GM19395 (cell line): ENCODE data around the gene GNPDA2.
"Not testable (repeated sequence)": the region's sequence is repeated elsewhere in the genome, so short reads cannot be mapped to it uniquely, and the experiment has no call there.

Source experiments
- ATAC-seq: cut with Tn5 transposase; IDR thresholded peaks from one replicate; pipeline ENCODE4 v1.9.1; 2021; ENCODE audit warnings: mild to moderate bottlenecking, moderate library complexity; ENCODE audit not compliant: unreplicated experiment

Gene GNPDA2

GRCh38 chr4:44726038-44726871 is at the start of gene GNPDA2:
Gene GNPDA2, minus strand, starts transcription at chr4:44726556. Its CDS starts 4,349 bp downstream, at chr4:44722207.
- ATAC-seq = peak; percentile 90

GRCh38 chr4:44772340-44772739 is 46.0 kb upstream of the GNPDA2 start:
- no peak for ATAC-seq

- ATAC-seq = no peak
Observed at GRCh38 chr4:44771789-44772188, 45.4 kb upstream of the GNPDA2 start.

GRCh38 chr4:44766453-44766852 is 40.1 kb upstream of the GNPDA2 start:
- no peak for ATAC-seq

- ATAC-seq = no peak
Observed at GRCh38 chr4:44765116-44765515, 38.8 kb upstream of the GNPDA2 start.

GRCh38 chr4:44761306-44761705 is 35.0 kb upstream of the GNPDA2 start:
- ATAC-seq = no peak

GRCh38 chr4:44760142-44760898 is 34.0 kb upstream of the GNPDA2 start:
- peak; percentile 91 for ATAC-seq

GRCh38 chr4:44756559-44756958 is 30.2 kb upstream of the GNPDA2 start:
- ATAC-seq = no peak

- no peak for ATAC-seq
Observed at GRCh38 chr4:44740201-44740600, 13.8 kb upstream of the GNPDA2 start.

- ATAC-seq = no peak
Observed at GRCh38 chr4:44738615-44739014, 12.3 kb upstream of the GNPDA2 start.

- ATAC-seq = no peak
Observed at GRCh38 chr4:44736900-44737299, 10.5 kb upstream of the GNPDA2 start.

- not testable (repeated sequence) for ATAC-seq
Observed at GRCh38 chr4:44728694-44729093, 2.3 kb upstream of the GNPDA2 start.

GRCh38 chr4:44727471-44727870 is 1.1 kb upstream of the GNPDA2 start:
- ATAC-seq = no peak

- no peak for ATAC-seq
Observed at GRCh38 chr4:44725726-44726037, 674 bp downstream of the GNPDA2 start.

- no peak for ATAC-seq
Observed at GRCh38 chr4:44725166-44725565, 1.2 kb downstream of the GNPDA2 start.

- ATAC-seq = no peak
Observed at GRCh38 chr4:44722001-44722400, 4.4 kb downstream of the GNPDA2 start.

- ATAC-seq = no peak
Observed at GRCh38 chr4:44720371-44720770, 6.0 kb downstream of the GNPDA2 start.

- ATAC-seq = no peak
Observed at GRCh38 chr4:44716597-44716996, 9.8 kb downstream of the GNPDA2 start.

GRCh38 chr4:44713125-44713524 is 13.2 kb downstream of the GNPDA2 start:
- no peak for ATAC-seq

GRCh38 chr4:44704673-44705072 is 21.7 kb downstream of the GNPDA2 start:
- no peak for ATAC-seq

GRCh38 chr4:44701037-44701436 is 25.3 kb downstream of the GNPDA2 start:
- no peak for ATAC-seq

- ATAC-seq = no peak
Observed at GRCh38 chr4:44700427-44700826, 25.9 kb downstream of the GNPDA2 start.
